IMR-90 (cell line): ENCODE measurements around the gene ZNF521. TPM values are rescaled to one million over a fixed set of nuclear protein-coding genes. Genes with fewer than 3 reads are reported as not detected.

Experiments used
- ATAC-seq: fragments of 200-7000 bp; cut with Tn5 transposase; 2 replicates; pipeline ENCODE4 v1.9.1; 2020; ENCODE audit warnings: low read depth, mild to moderate bottlenecking, moderate library complexity
- BruUV-seq: library from RNA; stranded (reverse); fragments of 400-500 nt; replicated peaks from 2 replicates; lab custom pipeline; 2021; lab: Mats Ljungman, UMichigan
- CTCF ChIA-PET: fragments of 300-600 bp; formaldehyde crosslinking; extraction: SDS; loops from one replicate; lab custom pipeline; 2021; ENCODE audit warnings: antibody characterized with exemption; lab: Yijun Ruan, JAX
- POLR2A ChIA-PET: fragments of 300-600 bp; sonication (Branson Sonifier 250); formaldehyde crosslinking; loops from one replicate; lab custom pipeline; 2022; ENCODE audit warnings: antibody characterized with exemption; ENCODE audit not compliant: unreplicated experiment; lab: Charles Lee
- DNase-seq: peaks from one replicate; pipeline ENCODE4 v3.0.0; 2013
- H2AFZ ChIP-seq: replicated peaks from 2 replicates; pipeline ENCODE3; 2013; ENCODE audit warnings: low read length, mild to moderate bottlenecking; ENCODE audit not compliant: poor library complexity
- H2AK5ac ChIP-seq: 2 replicates; pipeline ENCODE4 v1.6.1; 2013; ENCODE audit warnings: low read depth, low read length, inconsistent platforms
- H2AK9ac ChIP-seq: replicated peaks from 2 replicates; pipeline ENCODE3; 2013; ENCODE audit warnings: mild to moderate bottlenecking, low read depth, low read length, moderate library complexity; ENCODE audit not compliant: poor library complexity
- H2BK120ac ChIP-seq: 2 replicates; pipeline ENCODE4 v1.6.1; 2013; ENCODE audit warnings: low read depth, low read length, inconsistent platforms
- H2BK15ac ChIP-seq: 3 replicates; pipeline ENCODE4 v1.6.1; 2013; ENCODE audit warnings: low read depth, low read length, inconsistent platforms
- H2BK20ac ChIP-seq: 2 replicates; pipeline ENCODE4 v1.6.1; 2013; ENCODE audit warnings: low read depth, mild to moderate bottlenecking, inconsistent platforms, low read length, moderate library complexity
- H2BK5ac ChIP-seq: 2 replicates; pipeline ENCODE4 v1.6.1; 2013; ENCODE audit warnings: mild to moderate bottlenecking, low read depth, low read length, inconsistent platforms; ENCODE audit not compliant: poor library complexity, severe bottlenecking
- H3K14ac ChIP-seq: replicated peaks from 2 replicates; pipeline ENCODE4 v1.6.1; 2013; ENCODE audit warnings: low read depth, low read length, inconsistent platforms
- H3K18ac ChIP-seq: 2 replicates; pipeline ENCODE4 v1.6.1; 2013; ENCODE audit warnings: low read depth, low read length, control low read depth
- H3K23ac ChIP-seq: 2 replicates; pipeline ENCODE4 v1.6.1; 2013; ENCODE audit warnings: low read depth, low read length, inconsistent platforms
- H3K27ac ChIP-seq: 2 replicates; pipeline ENCODE4 v1.5.1; 2013; ENCODE audit warnings: mild to moderate bottlenecking, control low read depth, low read length; ENCODE audit not compliant: insufficient read depth
- H3K27me3 ChIP-seq: 2 replicates; pipeline ENCODE4 v1.6.1; 2013; ENCODE audit warnings: low read length; ENCODE audit not compliant: control insufficient read depth, insufficient read depth
- H3K36me3 ChIP-seq: 2 replicates; pipeline ENCODE4 v1.6.1; 2013; ENCODE audit warnings: low read length, mixed read lengths; ENCODE audit not compliant: control insufficient read depth, insufficient read depth
- H3K4ac ChIP-seq: 2 replicates; pipeline ENCODE4 v1.6.1; 2013; ENCODE audit warnings: low read depth, low read length, inconsistent platforms
- H3K4me1 ChIP-seq: 2 replicates; pipeline ENCODE4 v1.6.1; 2013; ENCODE audit warnings: low read length, mixed read lengths; ENCODE audit not compliant: control insufficient read depth, insufficient read depth
- H3K4me2 ChIP-seq: 2 replicates; pipeline ENCODE4 v1.6.1; 2013; ENCODE audit warnings: low read depth, mild to moderate bottlenecking, control low read depth, low read length, moderate library complexity
- H3K4me3 ChIP-seq: 2 replicates; pipeline ENCODE4 v1.5.1; 2013; ENCODE audit warnings: low read depth, mild to moderate bottlenecking, control low read depth, low read length, moderate library complexity; ENCODE audit not compliant: insufficient read depth
- H3K56ac ChIP-seq: 2 replicates; pipeline ENCODE4 v1.6.1; 2013; ENCODE audit warnings: low read length, inconsistent platforms; ENCODE audit not compliant: insufficient read depth; ENCODE audit errors: extremely low read depth
- H3K79me1 ChIP-seq, 2 experiments: 2 replicates each; pipeline ENCODE4 v1.6.1; 2013; ENCODE audit warnings: low read length in 2 of 2, inconsistent platforms in 1 of 2, low read depth in 1 of 2
- H3K9ac ChIP-seq: 2 replicates; pipeline ENCODE4 v1.6.1; 2013; ENCODE audit warnings: low read depth, low read length, control low read depth
- H3K9me1 ChIP-seq: 2 replicates; pipeline ENCODE4 v1.6.1; 2013; ENCODE audit warnings: low read length, inconsistent platforms; ENCODE audit not compliant: insufficient read depth
- H3K9me3 ChIP-seq: 2 replicates; pipeline ENCODE4 v1.6.1; 2013; ENCODE audit warnings: low read length; ENCODE audit not compliant: control insufficient read depth, insufficient read depth
- H4K20me1 ChIP-seq: 2 replicates; pipeline ENCODE4 v1.6.1; 2013; ENCODE audit warnings: low read length, inconsistent platforms; ENCODE audit not compliant: insufficient read depth
- H4K5ac ChIP-seq: 2 replicates; pipeline ENCODE4 v1.6.1; 2013; ENCODE audit warnings: mild to moderate bottlenecking, low read depth, low read length, control low read depth
- H4K8ac ChIP-seq, 2 experiments: 2 replicates each; pipeline ENCODE4 v1.6.1; 2013; ENCODE audit warnings: low read depth in 2 of 2, low read length in 2 of 2, control low read depth in 1 of 2, inconsistent platforms in 1 of 2
- H4K91ac ChIP-seq: 2 replicates; pipeline ENCODE4 v1.6.1; 2013; ENCODE audit warnings: low read depth, low read length, inconsistent platforms; ENCODE audit not compliant: insufficient read depth
- BHLHE40 ChIP-seq: fragments of 150-350 bp; IDR thresholded peaks from 2 replicates; pipeline ENCODE4 v1.6.1; 2016; ENCODE audit warnings: mild to moderate bottlenecking, low read depth, low read length
- CHD1 ChIP-seq: IDR thresholded peaks from 2 replicates; pipeline ENCODE4 v1.6.1; 2012; ENCODE audit warnings: low read depth, low read length, improper control_type of control experiment
- NFE2L2 ChIP-seq: fragments of 150-350 bp; IDR thresholded peaks from 2 replicates; pipeline ENCODE4 v1.6.1; 2016; ENCODE audit warnings: low read depth, mild to moderate bottlenecking, low read length
- WGBS, 2 experiments: methylation state at CpG; one replicate each; pipeline versions ENCODE4 v1.1.5 to v1.1.7; 2013; ENCODE audit warnings: missing lambda C conversion rate in 2 of 2; ENCODE audit not compliant: insufficient read length in 1 of 2; ENCODE audit errors: extremely low coverage in 2 of 2; 5-methylcytosine and 5-hydroxymethylcytosine counted together
- dilution Hi-C: fragments of 300-500 bp; cut with HindIII; formaldehyde crosslinking; loops from one replicate; pipeline ENCODE4 v1.14.3; 2018; ENCODE audit warnings: low sequenced_read_pairs; ENCODE audit not compliant: unreplicated experiment
- in situ Hi-C: fragments of 300-500 bp; cut with MboI; formaldehyde crosslinking; loops from 3 replicates; pipeline ENCODE4 v1.14.3; 2019; ENCODE audit warnings: low sequenced_read_pairs, inconsistent platforms, mixed read lengths
- intact Hi-C: fragments of 100-400 bp; cut with micrococcal nuclease; formaldehyde crosslinking; loops from 2 replicates; pipeline ENCODE4 v1.10.0; 2022
- polyA plus RNA-seq, 3 experiments: library from polyadenylated mRNA; depleted of rRNA; stranded (reverse); fragments of >200 nt; gene quantifications; 2 replicates each; pipeline ENCODE4 v1.2.3, GENCODE V29; 2012; ENCODE audit warnings: low replicate concordance in 1 of 3
- total RNA-seq: library from RNA; depleted of rRNA; stranded (reverse); fragments of >200 nt; gene quantifications from 2 replicates; pipeline ENCODE4 v1.2.3, GENCODE V29; 2012

ZNF521 gene
- total and polyA plus RNA-seq, 2 of the 4 experiments (the other 2 are of a cell fraction), result 21.5 to 59.3 TPM

DNA sequence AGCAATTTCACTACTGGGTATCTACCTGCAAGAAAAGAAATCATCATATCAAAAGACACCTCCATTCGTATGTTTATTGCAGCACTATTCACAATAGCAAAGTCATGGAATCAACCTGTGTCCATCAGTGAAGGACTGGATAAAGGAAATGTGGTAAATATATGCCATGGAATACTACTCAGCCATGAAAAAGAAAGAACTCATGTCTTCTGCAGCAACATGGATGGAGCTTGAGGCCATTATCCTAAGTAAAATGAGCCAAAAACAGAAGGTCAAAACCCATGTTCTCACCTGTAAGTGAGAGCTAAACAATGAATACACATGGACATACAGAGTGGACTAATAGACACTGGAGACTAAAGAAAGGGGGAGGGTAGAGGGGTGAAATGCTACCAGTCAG is 322.2 kb downstream of the ZNF521 start:
- H2BK120ac ChIP-seq, result no peak overlapping the region
- intact Hi-C loops (no loop called here), dilution Hi-C loops (no loop called here), in situ Hi-C loops (no loop called here)
- H3K27ac ChIP-seq, result no peak overlapping the region
- H3K14ac ChIP-seq, result no peak overlapping the region
- no peak overlapping the region for H2AK5ac ChIP-seq
- no CpG with 5 or more reads among the region's 1 CpG for WGBS, 2 experiments
- no peak for DNase-seq
- no peak overlapping the region for H2AK9ac ChIP-seq
- ATAC-seq, result no peak
- H2BK15ac ChIP-seq, result no peak overlapping the region
- no TSS peak for BruUV-seq
- no peak overlapping the region for H3K4me3 ChIP-seq
- H3K4me2 ChIP-seq, result no peak overlapping the region
- no peak overlapping the region for H3K9ac ChIP-seq
- no peaks in the 10 kb centered on the region; the same call in 1 of the 2 replicates for H3K9me1 ChIP-seq
- CTCF ChIA-PET, result no interaction called here
- H3K18ac ChIP-seq, result no peak overlapping the region
- no peak overlapping the region for H3K56ac ChIP-seq
- H3K27me3 ChIP-seq, result peaks cover 16% of the 10 kb centered on the region
- H4K5ac ChIP-seq, result no peak overlapping the region
- H3K36me3 ChIP-seq, result no peaks in the 10 kb centered on the region
- no peak overlapping the region for H4K8ac ChIP-seq
- no peaks in the 10 kb centered on the region for H3K9me3 ChIP-seq
- H2AFZ ChIP-seq, result no peak overlapping the region
- no peak overlapping the region for H2BK20ac ChIP-seq
- no peaks in the 10 kb centered on the region for H3K79me1 ChIP-seq
- no peak overlapping the region for H3K23ac ChIP-seq
- H3K4ac ChIP-seq, result no peak overlapping the region
- no peaks in the 10 kb centered on the region for H3K4me1 ChIP-seq
- no peaks in the 10 kb centered on the region for H4K20me1 ChIP-seq
- H4K91ac ChIP-seq, result no peak overlapping the region
- TF ChIP-seq NFE2L2, result no peak
- no peak for TF ChIP-seq BHLHE40
- TF ChIP-seq CHD1, result no peak
- POLR2A ChIA-PET, result no interaction called here
- no peak overlapping the region for H2BK5ac ChIP-seq
